H1 (cell line): Measurements from ENCODE around the gene MUS81. TPM values are rescaled to one million over a fixed set of nuclear protein-coding genes. Genes with fewer than 3 reads are reported as not detected.

Source experiments
- ASH2L ChIP-seq: fragments of 200-600, 300-600 bp; sonication (generic); IDR thresholded peaks from one replicate; pipeline ENCODE4 v1.7.1; 2017; ENCODE audit warnings: low read length
- BCL11A ChIP-seq, 2 experiments: IDR thresholded peaks; one replicate each; pipeline ENCODE4 v1.6.1; 2011; ENCODE audit warnings: low read depth in 2 of 2, low read length in 2 of 2, mild to moderate bottlenecking in 2 of 2
- BRCA1 ChIP-seq: IDR thresholded peaks from 2 replicates; pipeline ENCODE4 v1.6.1; 2012; ENCODE audit warnings: low read depth, low read length, improper control_type of control experiment
- CBX8 ChIP-seq: fragments of 300-800, 300-1000 bp; sonication (generic); IDR thresholded peaks from 2 replicates; pipeline ENCODE4 v1.7.1; 2016; ENCODE audit warnings: low read depth, low read length, borderline replicate concordance
- EZH2 ChIP-seq: fragments of 200-600 bp; sonication (generic); IDR thresholded peaks from 2 replicates; pipeline ENCODE4 v1.7.1; 2012; ENCODE audit warnings: low read depth, mild to moderate bottlenecking, moderate library complexity, low read length, inconsistent platforms; ENCODE audit not compliant: severe bottlenecking
- FOSL1 ChIP-seq: IDR thresholded peaks from 2 replicates; pipeline ENCODE4 v1.6.1; 2011; ENCODE audit warnings: mild to moderate bottlenecking, low read depth, low read length, moderate library complexity; ENCODE audit not compliant: insufficient read depth
- KDM5A ChIP-seq: fragments of 200-600 bp; IDR thresholded peaks from 2 replicates; pipeline ENCODE4 v1.7.1; 2012; ENCODE audit warnings: mild to moderate bottlenecking, low read length, inconsistent platforms, mixed read lengths
- POLR2A ChIP-seq, 2 experiments: IDR thresholded peaks; 1 replicate in 1 of 2; 2 replicates in 1 of 2; pipeline ENCODE4 v1.6.1; 2011; ENCODE audit warnings: low read depth in 2 of 2, low read length in 2 of 2, mild to moderate bottlenecking in 2 of 2; ENCODE audit errors: control extremely low read depth in 1 of 2
- RAD21 ChIP-seq, 2 experiments: IDR thresholded peaks in 1 of 2; conservative IDR thresholded peaks in 1 of 2; 2 replicates each; pipeline ENCODE4 v1.6.1; 2011; ENCODE audit warnings: low read depth in 2 of 2, low read length in 2 of 2, improper control_type of control experiment in 1 of 2, inconsistent platforms in 1 of 2, mild to moderate bottlenecking in 1 of 2, moderate library complexity in 1 of 2
- RFX5 ChIP-seq: IDR thresholded peaks from 2 replicates; pipeline ENCODE4 v1.6.1; 2011; ENCODE audit warnings: low read depth, low read length, improper control_type of control experiment, borderline replicate concordance
- SIN3A ChIP-seq, 2 experiments: IDR thresholded peaks in 1 of 2; conservative IDR thresholded peaks in 1 of 2; 2 replicates each; pipeline ENCODE4 v1.6.1; 2011 to 2012; ENCODE audit warnings: low read length in 2 of 2, improper control_type of control experiment in 1 of 2, low read depth in 1 of 2, mild to moderate bottlenecking in 1 of 2
- SP1 ChIP-seq: IDR thresholded peaks from 2 replicates; pipeline ENCODE4 v1.6.1; 2011; ENCODE audit warnings: low read depth, low read length
- SP2 ChIP-seq: IDR thresholded peaks from 2 replicates; pipeline ENCODE4 v1.6.1; 2012; ENCODE audit warnings: mild to moderate bottlenecking, low read length, inconsistent platforms
- SP4 ChIP-seq: IDR thresholded peaks from 2 replicates; pipeline ENCODE4 v1.6.1; 2012; ENCODE audit warnings: low read length, inconsistent platforms
- SRF ChIP-seq: IDR thresholded peaks from 2 replicates; pipeline ENCODE4 v1.6.1; 2011; ENCODE audit warnings: mild to moderate bottlenecking, low read depth, low read length, moderate library complexity
- TAF1 ChIP-seq: IDR thresholded peaks from 2 replicates; pipeline ENCODE4 v1.6.1; 2011; ENCODE audit warnings: mild to moderate bottlenecking, low read depth, low read length
- TAF7 ChIP-seq: optimal IDR thresholded peaks from 2 replicates; pipeline ENCODE3; 2011; ENCODE audit warnings: low read depth, mild to moderate bottlenecking, inconsistent platforms, low read length, moderate library complexity, borderline replicate concordance
- YY1 ChIP-seq: IDR thresholded peaks from 2 replicates; pipeline ENCODE4 v1.6.1; 2011; ENCODE audit warnings: low read depth, mild to moderate bottlenecking, low read length
- polyA plus RNA-seq, 7 experiments: library from polyadenylated mRNA; depleted of rRNA in 3 of 7; stranded (reverse) in 5 of 7; unstranded in 2 of 7; fragments of >200 nt in 5 of 7; fragments of 200-250 nt in 2 of 7; gene quantifications; 1 replicate in 5 of 7; 2 replicates in 1 of 7; 4 replicates in 1 of 7; pipeline versions ENCODE4 v1.2.1 to v1.2.3, GENCODE V29; 2011 to 2013; ENCODE audit warnings: missing spikeins in 2 of 7, mixed read lengths in 2 of 7
- total RNA-seq: library from RNA; stranded (reverse); fragmentation: NEBNext Ultra II Directional; extraction: Animal tissue kit (Norgen Biotek cat#: 25700); gene quantifications from 2 replicates; pipeline ENCODE4 v1.2.1, GENCODE V29; 2021
- TF ChIP-seq, protein P1 (sequence below): IDR thresholded peaks from 2 replicates; pipeline ENCODE4 v1.6.1; 2011; ENCODE audit warnings: low read depth, mild to moderate bottlenecking, low read length; ENCODE audit not compliant: insufficient read depth
- TF ChIP-seq, protein P2 (sequence below): IDR thresholded peaks from 2 replicates; pipeline ENCODE4 v1.6.1; 2012; ENCODE audit warnings: low read length, inconsistent platforms
- TF ChIP-seq, protein P3 (sequence below): IDR thresholded peaks from 2 replicates; pipeline ENCODE4 v1.6.1; 2012; ENCODE audit warnings: inconsistent platforms

The MUS81 gene
- total and polyA plus RNA-seq, 2 of the 8 experiments (the other 6 are each of a cell fraction or from before 2014, with no cell fraction given): 30.2 to 31.5 TPM

DNA sequence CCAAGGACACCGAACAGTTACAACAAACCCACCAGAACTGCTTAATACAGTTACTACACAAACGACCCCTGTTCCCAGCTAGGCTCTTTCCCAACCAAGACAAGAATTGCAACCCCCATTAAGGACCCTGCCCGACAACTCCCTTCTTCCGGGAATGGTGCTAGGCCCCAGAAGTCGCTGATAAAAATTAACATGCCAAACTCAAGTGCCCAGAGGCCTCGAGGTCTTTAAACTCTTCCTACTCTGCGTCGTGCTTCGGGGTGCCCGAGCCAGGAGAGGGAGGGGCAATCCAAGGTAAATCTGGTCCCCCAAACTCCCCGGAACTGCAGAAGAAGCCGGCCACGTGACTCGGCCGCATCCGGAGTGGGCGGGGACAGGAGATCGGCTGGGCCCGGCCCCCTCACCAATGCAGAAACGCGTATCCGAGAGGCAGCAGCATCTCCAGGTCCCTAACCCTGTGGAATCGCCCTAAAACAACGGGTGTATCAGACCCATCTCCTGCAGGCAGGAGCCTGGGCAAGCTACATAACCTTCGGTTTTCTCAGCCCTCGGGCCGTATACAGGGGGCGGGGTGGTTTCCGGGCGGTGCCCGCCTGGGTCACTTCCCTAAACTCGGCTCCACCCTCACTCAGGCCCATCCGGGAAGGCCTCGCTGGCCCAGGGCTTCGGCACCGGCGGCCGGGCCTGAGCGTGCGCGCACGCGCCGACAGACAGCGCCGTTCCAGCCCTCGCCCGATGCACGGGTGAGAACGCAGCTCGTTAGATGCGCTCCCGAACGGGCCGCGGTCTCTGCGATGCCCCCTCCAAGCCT, 3.3 kb upstream of the MUS81 start (continued):
- TF ChIP-seq, protein P1, sequence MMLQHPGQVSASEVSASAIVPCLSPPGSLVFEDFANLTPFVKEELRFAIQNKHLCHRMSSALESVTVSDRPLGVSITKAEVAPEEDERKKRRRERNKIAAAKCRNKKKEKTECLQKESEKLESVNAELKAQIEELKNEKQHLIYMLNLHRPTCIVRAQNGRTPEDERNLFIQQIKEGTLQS: no peak
- TF ChIP-seq FOSL1 (no peak), RFX5 (no peak), TAF7 (no peak), SP1 (no peak), BCL11A (IDR thresholded peaks at IDR 0.05; ENCODE audit: low read depth in 2 of 2, low read length in 2 of 2) (no peak), TAF1 (no peak; the same call in 1 of the 2 replicates), SIN3A (conservative IDR thresholded peaks at IDR 0.05 in 1 of 2, IDR thresholded peaks at IDR 0.05 in 1 of 2; ENCODE audit: low read depth in 1 of 2, low read length in 2 of 2) (peak; percentile 12 to 84; a peak in 2 of 4 replicates), EZH2 (no peak), KDM5A (no peak), SP2 (no peak), YY1 (no peak), POLR2A (IDR thresholded peaks at IDR 0.05; ENCODE audit: control extremely low read depth in 1 of 2, low read depth in 2 of 2, low read length in 2 of 2) (peak in 1 of 2 experiments; percentile 63; a peak in 1 of 3 replicates), BRCA1 (no peak), ASH2L (peak; percentile 67), SRF (no peak), CBX8 (no peak), SP4 (no peak), RAD21 (IDR thresholded peaks at IDR 0.05 in 1 of 2, conservative IDR thresholded peaks at IDR 0.05 in 1 of 2; ENCODE audit: low read depth in 2 of 2, low read length in 2 of 2) (no peak)
- TF ChIP-seq, protein P2, sequence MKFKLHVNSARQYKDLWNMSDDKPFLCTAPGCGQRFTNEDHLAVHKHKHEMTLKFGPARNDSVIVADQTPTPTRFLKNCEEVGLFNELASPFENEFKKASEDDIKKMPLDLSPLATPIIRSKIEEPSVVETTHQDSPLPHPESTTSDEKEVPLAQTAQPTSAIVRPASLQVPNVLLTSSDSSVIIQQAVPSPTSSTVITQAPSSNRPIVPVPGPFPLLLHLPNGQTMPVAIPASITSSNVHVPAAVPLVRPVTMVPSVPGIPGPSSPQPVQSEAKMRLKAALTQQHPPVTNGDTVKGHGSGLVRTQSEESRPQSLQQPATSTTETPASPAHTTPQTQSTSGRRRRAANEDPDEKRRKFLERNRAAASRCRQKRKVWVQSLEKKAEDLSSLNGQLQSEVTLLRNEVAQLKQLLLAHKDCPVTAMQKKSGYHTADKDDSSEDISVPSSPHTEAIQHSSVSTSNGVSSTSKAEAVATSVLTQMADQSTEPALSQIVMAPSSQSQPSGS: peak; percentile 35; the same call in 1 of the 2 replicates
- TF ChIP-seq, protein P3, sequence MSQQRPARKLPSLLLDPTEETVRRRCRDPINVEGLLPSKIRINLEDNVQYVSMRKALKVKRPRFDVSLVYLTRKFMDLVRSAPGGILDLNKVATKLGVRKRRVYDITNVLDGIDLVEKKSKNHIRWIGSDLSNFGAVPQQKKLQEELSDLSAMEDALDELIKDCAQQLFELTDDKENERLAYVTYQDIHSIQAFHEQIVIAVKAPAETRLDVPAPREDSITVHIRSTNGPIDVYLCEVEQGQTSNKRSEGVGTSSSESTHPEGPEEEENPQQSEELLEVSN: no peak
